Measurements from ENCODE around the gene SMIM7. TPM values are rescaled to one million over a fixed set of nuclear protein-coding genes. Genes with fewer than 3 reads are reported as not detected.

SMIM7 gene
- total and polyA plus RNA-seq, 7 donors = 65.2 to 110 (median 88.5) TPM

GRCh38 chr19:16611121-16611520 is 48.8 kb downstream of the SMIM7 start:
- Histone ChIP-seq H3K27ac (peak overlapping the region in 2 of 4 donors; percentile 53 to 61), H3K9me3 (no peaks in the 10 kb centered on the region), H3K4me3 (no peak overlapping the region), H3K4me1 (peaks cover 0 to 85% (median 59%) of the 10 kb centered on the region in 4 donors), H3K36me3 (no peaks in the 10 kb centered on the region), H3K27me3 (no peaks in the 10 kb centered on the region)
- 95% methylated on average over 6 of the region's 6 CpGs for WGBS, 2 donors
- no peak for TF ChIP-seq EP300 (IDR thresholded peaks at IDR 0.05)
- TF ChIP-seq, protein P1, sequence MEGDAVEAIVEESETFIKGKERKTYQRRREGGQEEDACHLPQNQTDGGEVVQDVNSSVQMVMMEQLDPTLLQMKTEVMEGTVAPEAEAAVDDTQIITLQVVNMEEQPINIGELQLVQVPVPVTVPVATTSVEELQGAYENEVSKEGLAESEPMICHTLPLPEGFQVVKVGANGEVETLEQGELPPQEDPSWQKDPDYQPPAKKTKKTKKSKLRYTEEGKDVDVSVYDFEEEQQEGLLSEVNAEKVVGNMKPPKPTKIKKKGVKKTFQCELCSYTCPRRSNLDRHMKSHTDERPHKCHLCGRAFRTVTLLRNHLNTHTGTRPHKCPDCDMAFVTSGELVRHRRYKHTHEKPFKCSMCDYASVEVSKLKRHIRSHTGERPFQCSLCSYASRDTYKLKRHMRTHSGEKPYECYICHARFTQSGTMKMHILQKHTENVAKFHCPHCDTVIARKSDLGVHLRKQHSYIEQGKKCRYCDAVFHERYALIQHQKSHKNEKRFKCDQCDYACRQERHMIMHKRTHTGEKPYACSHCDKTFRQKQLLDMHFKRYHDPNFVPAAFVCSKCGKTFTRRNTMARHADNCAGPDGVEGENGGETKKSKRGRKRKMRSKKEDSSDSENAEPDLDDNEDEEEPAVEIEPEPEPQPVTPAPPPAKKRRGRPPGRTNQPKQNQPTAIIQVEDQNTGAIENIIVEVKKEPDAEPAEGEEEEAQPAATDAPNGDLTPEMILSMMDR (IDR thresholded peaks at IDR 0.05) = no peak
- no peak for TF ChIP-seq POLR2A (IDR thresholded peaks at IDR 0.05)
- TF ChIP-seq POLR2AphosphoS5 (IDR thresholded peaks at IDR 0.05) = no peak
- intact Hi-C loops (cut with DNase I) = no loop called here
- no peak for DNase-seq

GRCh38 chr19:16609511-16610200 is 50.3 kb downstream of the SMIM7 start:
- no peaks in the 10 kb centered on the region for H3K9me3 ChIP-seq
- H3K27ac ChIP-seq = peak overlapping the region in 2 of 4 donors; percentile 89
- no peaks in the 10 kb centered on the region for H3K36me3 ChIP-seq
- no peak overlapping the region for H3K4me3 ChIP-seq
- intact Hi-C loops (cut with DNase I) = loop anchor here (5.0 kb wide), 1 partner anchor 37 kb away; the partner anchor contains the start of gene SLC35E1
- peaks cover 0 to 94% (median 69%) of the 10 kb centered on the region in 4 donors for H3K4me1 ChIP-seq
- H3K27me3 ChIP-seq = no peaks in the 10 kb centered on the region
- WGBS, 2 donors = 27 to 57% methylated on average over 5 of the region's 5 CpGs
- no peak for DNase-seq
- TF ChIP-seq, protein P1 (IDR thresholded peaks at IDR 0.05) = no peak
- TF ChIP-seq EP300 (IDR thresholded peaks at IDR 0.05) = no peak
- TF ChIP-seq POLR2A (IDR thresholded peaks at IDR 0.05) = no peak
- no peak for TF ChIP-seq POLR2AphosphoS5 (IDR thresholded peaks at IDR 0.05)

DNA sequence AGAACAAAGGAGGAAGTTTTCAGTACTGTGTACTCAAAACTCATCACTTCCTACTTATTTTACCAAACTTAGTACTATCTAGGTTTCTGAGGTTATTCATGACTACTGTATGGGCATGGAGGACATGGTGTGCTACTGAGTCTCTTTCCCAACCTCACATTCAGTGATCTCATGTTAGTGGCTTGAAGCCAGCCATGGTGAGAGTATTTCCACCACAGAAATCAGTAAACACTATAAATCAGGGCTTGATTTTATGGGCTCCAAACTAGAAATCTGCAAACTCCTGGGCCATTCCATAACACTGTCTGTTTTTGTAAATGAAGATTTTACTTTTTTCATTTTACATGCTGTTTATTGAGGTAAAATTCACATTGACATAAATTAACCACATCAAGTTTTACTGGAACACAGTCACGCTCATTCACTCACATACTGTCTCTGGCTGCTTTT is 51.6 kb downstream of the SMIM7 start:
- 42 to 60% methylated on average over 1 of the region's 1 CpG for WGBS, 2 donors
- Histone ChIP-seq H3K27ac (peak overlapping the region; percentile 73 to 89 (median 85)), H3K9me3 (no peaks in the 10 kb centered on the region), H3K4me1 (peaks cover 0 to 80% (median 70%) of the 10 kb centered on the region in 4 donors), H3K27me3 (no peaks in the 10 kb centered on the region), H3K36me3 (no peaks in the 10 kb centered on the region), H3K4me3 (no peak overlapping the region)
- intact Hi-C loops (cut with DNase I) = loop anchor here (5.0 kb wide), 1 partner anchor 36 kb away; the partner anchor contains the start of gene SLC35E1
- peak; percentile 93 for DNase-seq
- TF ChIP-seq EP300 (IDR thresholded peaks at IDR 0.05) (peak; percentile 80 to 97 (median 88)), POLR2A (IDR thresholded peaks at IDR 0.05) (no peak), POLR2AphosphoS5 (IDR thresholded peaks at IDR 0.05) (peak; percentile 87 to 92 (median 88))
- TF ChIP-seq, protein P1 (IDR thresholded peaks at IDR 0.05) = no peak

GRCh38 chr19:16607819-16608218 is 52.1 kb downstream of the SMIM7 start:
- Histone ChIP-seq H3K4me1 (peaks cover 0 to 80% (median 68%) of the 10 kb centered on the region in 4 donors), H3K9me3 (no peaks in the 10 kb centered on the region), H3K27ac (peak overlapping the region; percentile 73 to 89 (median 85)), H3K4me3 (no peak overlapping the region), H3K27me3 (no peaks in the 10 kb centered on the region), H3K36me3 (no peaks in the 10 kb centered on the region)
- TF ChIP-seq, protein P1 (IDR thresholded peaks at IDR 0.05) = no peak
- no peak for TF ChIP-seq POLR2A (IDR thresholded peaks at IDR 0.05)
- TF ChIP-seq EP300 (IDR thresholded peaks at IDR 0.05) = no peak
- intact Hi-C loops (cut with DNase I) = loop anchor here (5.0 kb wide), 1 partner anchor 36 kb away; the partner anchor contains the start of gene SLC35E1
- WGBS, 2 donors = 67 to 80% methylated on average over 12 of the region's 12 CpGs
- no peak for DNase-seq

Measured in sigmoid colon (tissue), 7 donors.